Smooth muscle cell (in vitro differentiated cells): ENCODE measurements around the gene MEF2B. TPM values are rescaled to one million over a fixed set of nuclear protein-coding genes. Genes with fewer than 3 reads are reported as not detected.

Source experiments
- DNase-seq: peaks from one replicate; lab custom pipeline; 2025; ENCODE audit not compliant: unreplicated experiment; lab: John Stamatoyannopoulos, UW
- H2AFZ ChIP-seq: fragments of 200-600 bp; sonication (generic); 2 replicates; pipeline ENCODE4 v1.6.0; 2016; ENCODE audit warnings: antibody characterized with exemption, low read depth, mild to moderate bottlenecking
- H3F3A ChIP-seq: fragments of 200-600 bp; sonication (generic); 2 replicates; pipeline ENCODE4 v1.6.0; 2017; ENCODE audit warnings: antibody characterized with exemption, low read depth
- H3K27ac ChIP-seq: fragments of 200-600 bp; sonication (generic); 2 replicates; pipeline ENCODE4 v1.5.1; 2016; ENCODE audit warnings: low read depth, mild to moderate bottlenecking
- H3K27me3 ChIP-seq: fragments of 200-600 bp; sonication (generic); 2 replicates; pipeline ENCODE4 v1.6.1; 2016; ENCODE audit warnings: low read depth, mild to moderate bottlenecking
- H3K36me3 ChIP-seq: fragments of 200-600 bp; sonication (generic); 2 replicates; pipeline ENCODE4 v1.5.1; 2016; ENCODE audit warnings: low read depth
- H3K4me1 ChIP-seq: fragments of 200-600 bp; sonication (generic); 2 replicates; pipeline ENCODE4 v1.5.1; 2016; ENCODE audit warnings: low read depth
- H3K4me2 ChIP-seq: fragments of 200-600 bp; sonication (generic); 2 replicates; pipeline ENCODE4 v1.6.0; 2016; ENCODE audit warnings: mild to moderate bottlenecking
- H3K4me3 ChIP-seq: fragments of 200-600 bp; sonication (generic); 2 replicates; pipeline ENCODE4 v1.5.1; 2016; ENCODE audit warnings: mild to moderate bottlenecking
- H3K79me2 ChIP-seq: fragments of 200-600 bp; sonication (generic); 2 replicates; pipeline ENCODE4 v1.6.0; 2016; ENCODE audit warnings: low read depth, mild to moderate bottlenecking
- H3K9ac ChIP-seq: fragments of 200-600 bp; sonication (generic); 2 replicates; pipeline ENCODE4 v1.6.0; 2016; ENCODE audit warnings: low read depth
- H3K9me3 ChIP-seq: fragments of 200-600 bp; sonication (generic); replicated peaks from 2 replicates; pipeline ENCODE4 v1.5.1; 2016; ENCODE audit warnings: low read depth
- H4K20me1 ChIP-seq: fragments of 200-600 bp; sonication (generic); 2 replicates; pipeline ENCODE4 v1.6.0; 2016; ENCODE audit warnings: low read depth
- WGBS: methylation state at CpG from one replicate; pipeline ENCODE4 v1.1.7; 2016; ENCODE audit warnings: low lambda C conversion rate; 5-methylcytosine and 5-hydroxymethylcytosine counted together
- polyA plus RNA-seq: library from polyadenylated mRNA; unstranded; fragments of >200 nt; fragmentation: Nextera tagmentation; extraction: Ambion mirVana; gene quantifications from 2 replicates; pipeline ENCODE4 v1.2.1, GENCODE V29; 2016
- total RNA-seq: library from RNA; depleted of rRNA; stranded (reverse); fragments of >200 nt; gene quantifications from 2 replicates; pipeline ENCODE4 v1.2.3, GENCODE V29; 2014
- TF ChIP-seq, protein P1 (sequence below): fragments of 200-600 bp; sonication (generic); IDR thresholded peaks from 2 replicates; pipeline ENCODE4 v1.5.1; 2017; ENCODE audit warnings: borderline replicate concordance, mild to moderate bottlenecking, antibody characterized with exemption; ENCODE audit not compliant: insufficient read depth, poor library complexity, severe bottlenecking

Gene MEF2B
- total and polyA plus RNA-seq, 2 experiments from 2014 or later: 2.9 TPM; not detected in 1

DNA sequence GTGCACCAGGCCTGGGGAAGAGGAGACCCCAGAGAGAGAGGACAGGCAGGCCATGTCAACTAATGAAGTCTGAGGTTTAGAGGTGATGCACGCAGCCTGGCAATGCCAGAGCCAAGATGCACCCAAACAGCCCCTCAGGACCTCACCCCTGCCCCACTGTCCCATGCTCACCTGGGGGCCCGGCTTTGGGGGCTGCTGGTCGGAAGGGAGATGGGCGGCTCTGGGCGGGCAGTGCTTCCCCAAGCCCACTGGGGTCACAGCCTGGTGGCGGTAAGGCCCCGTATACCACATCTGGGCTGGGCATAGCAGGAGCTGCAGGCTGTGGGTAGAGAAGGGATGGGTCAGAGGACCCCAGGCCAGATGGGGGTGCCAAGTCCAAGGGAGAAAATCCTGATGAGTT, 23.2 kb downstream of the MEF2B start:
- H3K27me3 ChIP-seq: no peaks in the 10 kb centered on the region
- no peak overlapping the region for H3K9ac ChIP-seq
- H3F3A ChIP-seq: no peaks in the 10 kb centered on the region
- no peak overlapping the region for H3K27ac ChIP-seq
- TF ChIP-seq, protein P1, sequence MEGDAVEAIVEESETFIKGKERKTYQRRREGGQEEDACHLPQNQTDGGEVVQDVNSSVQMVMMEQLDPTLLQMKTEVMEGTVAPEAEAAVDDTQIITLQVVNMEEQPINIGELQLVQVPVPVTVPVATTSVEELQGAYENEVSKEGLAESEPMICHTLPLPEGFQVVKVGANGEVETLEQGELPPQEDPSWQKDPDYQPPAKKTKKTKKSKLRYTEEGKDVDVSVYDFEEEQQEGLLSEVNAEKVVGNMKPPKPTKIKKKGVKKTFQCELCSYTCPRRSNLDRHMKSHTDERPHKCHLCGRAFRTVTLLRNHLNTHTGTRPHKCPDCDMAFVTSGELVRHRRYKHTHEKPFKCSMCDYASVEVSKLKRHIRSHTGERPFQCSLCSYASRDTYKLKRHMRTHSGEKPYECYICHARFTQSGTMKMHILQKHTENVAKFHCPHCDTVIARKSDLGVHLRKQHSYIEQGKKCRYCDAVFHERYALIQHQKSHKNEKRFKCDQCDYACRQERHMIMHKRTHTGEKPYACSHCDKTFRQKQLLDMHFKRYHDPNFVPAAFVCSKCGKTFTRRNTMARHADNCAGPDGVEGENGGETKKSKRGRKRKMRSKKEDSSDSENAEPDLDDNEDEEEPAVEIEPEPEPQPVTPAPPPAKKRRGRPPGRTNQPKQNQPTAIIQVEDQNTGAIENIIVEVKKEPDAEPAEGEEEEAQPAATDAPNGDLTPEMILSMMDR: no peak
- H3K79me2 ChIP-seq: no peaks in the 10 kb centered on the region
- H3K4me2 ChIP-seq: no peak overlapping the region
- H3K4me1 ChIP-seq: no peaks in the 10 kb centered on the region
- no peak overlapping the region for H2AFZ ChIP-seq
- H3K36me3 ChIP-seq: no peaks in the 10 kb centered on the region
- H3K9me3 ChIP-seq: no peaks in the 10 kb centered on the region
- DNase-seq: no peak
- H4K20me1 ChIP-seq: no peaks in the 10 kb centered on the region
- 93% methylated on average over 7 of the region's 7 CpGs for WGBS
- no peak overlapping the region for H3K4me3 ChIP-seq

DNA sequence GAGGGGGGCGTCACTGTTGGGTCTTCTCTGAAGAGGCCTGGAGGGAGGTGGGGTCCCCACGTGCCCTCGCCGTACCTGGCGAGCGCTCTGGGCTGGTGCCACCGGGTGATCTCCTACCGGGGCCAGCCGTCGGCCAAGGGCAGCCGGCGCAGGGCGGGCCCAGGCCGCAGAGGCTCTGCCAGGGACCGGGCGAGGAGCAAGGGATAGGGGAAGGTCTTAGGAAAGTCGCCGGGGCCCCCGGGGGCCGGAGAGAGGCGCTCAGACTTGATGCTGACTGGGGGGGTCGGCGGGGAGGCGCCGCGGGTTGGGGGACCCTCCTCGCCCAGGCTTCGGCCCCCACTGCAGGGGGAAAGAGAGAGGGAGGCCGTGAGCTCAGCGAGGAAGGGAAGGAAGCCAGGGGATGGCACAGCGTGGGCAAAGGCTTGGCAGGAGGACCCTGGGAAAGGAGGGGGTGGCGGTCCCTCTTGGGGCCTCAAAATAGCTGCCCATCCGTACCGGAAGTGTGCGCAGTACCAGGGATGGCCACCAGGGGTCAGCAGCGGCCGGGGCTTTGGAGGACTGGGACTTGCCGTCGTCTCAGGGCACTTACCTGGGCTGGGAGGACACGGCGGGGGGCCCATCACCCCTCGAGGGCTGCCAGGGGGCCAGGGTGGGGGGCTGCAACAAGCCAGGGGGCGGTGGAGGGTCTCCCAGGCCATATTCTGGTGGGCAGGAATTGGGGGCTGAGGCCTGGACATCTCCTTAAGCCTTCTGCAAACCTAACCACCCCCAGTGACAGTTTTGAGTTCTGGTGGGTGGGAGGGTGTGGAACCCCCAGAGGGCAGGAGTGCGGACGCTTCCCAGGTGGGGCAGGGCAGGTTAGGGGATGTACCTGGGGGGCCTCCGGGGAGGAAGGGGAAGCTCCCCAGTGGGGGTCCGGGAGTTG, 24.1 kb downstream of the MEF2B start:
- WGBS: 44% methylated on average over 38 of the region's 47 CpGs
- H3K4me1 ChIP-seq: no peaks in the 10 kb centered on the region
- no peaks in the 10 kb centered on the region for H3K9me3 ChIP-seq
- no peak overlapping the region for H3K27ac ChIP-seq
- no peaks in the 10 kb centered on the region for H3K79me2 ChIP-seq
- no peaks in the 10 kb centered on the region for H3K36me3 ChIP-seq
- no peak overlapping the region for H3K9ac ChIP-seq
- H3F3A ChIP-seq: no peaks in the 10 kb centered on the region
- no peak overlapping the region for H3K4me3 ChIP-seq
- TF ChIP-seq, protein P1: peak; percentile 96
- no peak overlapping the region for H2AFZ ChIP-seq
- H4K20me1 ChIP-seq: no peaks in the 10 kb centered on the region
- no peaks in the 10 kb centered on the region for H3K27me3 ChIP-seq
- H3K4me2 ChIP-seq: no peak overlapping the region
- peak; percentile 61 for DNase-seq

DNA sequence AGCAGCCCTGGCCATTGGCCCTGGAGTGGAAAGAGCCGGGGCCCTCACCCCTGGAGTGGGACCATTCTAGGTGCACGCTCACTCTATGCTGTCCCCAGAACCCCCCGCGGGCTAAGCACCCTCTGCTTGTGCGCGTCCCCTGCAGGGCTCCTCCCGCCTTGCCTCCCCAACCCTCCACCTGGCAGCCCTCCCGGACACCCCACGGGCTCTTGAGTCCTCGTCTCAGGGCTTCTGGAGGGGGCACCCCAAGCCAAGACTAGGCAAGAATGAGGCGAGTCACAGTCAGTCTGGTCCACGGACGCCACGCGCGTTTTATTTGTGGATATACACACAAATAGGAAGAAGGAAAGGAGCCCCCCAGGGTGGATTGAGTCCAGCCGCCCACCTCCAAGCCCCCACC, 24.8 kb downstream of the MEF2B start:
- H3K79me2 ChIP-seq: no peaks in the 10 kb centered on the region
- no peaks in the 10 kb centered on the region for H3K27me3 ChIP-seq
- H2AFZ ChIP-seq: no peak overlapping the region
- H3K36me3 ChIP-seq: no peaks in the 10 kb centered on the region
- no peaks in the 10 kb centered on the region for H3K9me3 ChIP-seq
- WGBS: 92% methylated on average over 17 of the region's 17 CpGs
- DNase-seq: no peak
- no peak overlapping the region for H3K9ac ChIP-seq
- no peak overlapping the region for H3K4me3 ChIP-seq
- no peak overlapping the region for H3K27ac ChIP-seq
- TF ChIP-seq, protein P1: no peak
- no peaks in the 10 kb centered on the region for H3F3A ChIP-seq
- no peaks in the 10 kb centered on the region for H4K20me1 ChIP-seq
- H3K4me2 ChIP-seq: no peak overlapping the region
- no peaks in the 10 kb centered on the region for H3K4me1 ChIP-seq

DNA sequence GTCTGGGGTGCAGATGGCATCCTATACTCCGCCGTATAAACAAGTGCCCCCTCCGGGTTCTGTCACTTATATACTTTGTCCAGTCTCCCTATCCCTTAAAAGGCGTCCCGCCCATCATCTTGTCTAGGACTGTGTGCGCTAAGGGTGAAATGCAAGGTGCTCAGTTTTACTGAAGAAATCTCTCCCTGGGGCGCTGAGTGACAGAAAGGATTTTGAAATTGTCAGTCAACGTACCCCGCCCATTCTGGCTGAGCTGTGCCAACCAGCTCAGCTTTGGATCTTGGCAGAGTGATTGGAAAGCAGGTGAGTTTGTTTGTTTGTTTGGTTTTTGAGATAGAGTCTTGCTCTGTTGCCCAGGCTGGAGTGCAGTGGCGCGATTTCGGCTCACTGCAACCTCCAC, 27.7 kb downstream of the MEF2B start:
- TF ChIP-seq, protein P1: no peak
- 94% methylated on average over 12 of the region's 12 CpGs for WGBS

More for the DNA sequence above, 27.7 kb downstream of the MEF2B start:
- Histone ChIP-seq H2AFZ (no peak overlapping the region), H3K4me3 (no peak overlapping the region), H4K20me1 (no peaks in the 10 kb centered on the region), H3K9ac (no peak overlapping the region), H3K9me3 (no peaks in the 10 kb centered on the region), H3K4me2 (no peak overlapping the region), H3K79me2 (peaks cover 7% of the 10 kb centered on the region), H3K36me3 (no peaks in the 10 kb centered on the region), H3F3A (no peaks in the 10 kb centered on the region), H3K4me1 (peaks cover 3% of the 10 kb centered on the region), H3K27me3 (no peaks in the 10 kb centered on the region), H3K27ac (no peak overlapping the region)
- DNase-seq: no peak
